Testis (tissue), 3 donors: ENCODE measurements around the gene CRAT. TPM values are rescaled to one million over a fixed set of nuclear protein-coding genes. Genes with fewer than 3 reads are reported as not detected.

Experiments used
- DNase-seq: peaks from one replicate; pipeline ENCODE4 v3.0.0-alpha.2; 2019
- H3K27ac ChIP-seq, 2 donors: fragments of 200-600 bp; sonication (generic); one replicate each; pipeline ENCODE4 v1.5.1; 2019
- H3K27me3 ChIP-seq: fragments of 200-600 bp; sonication (generic); one replicate; pipeline ENCODE4 v1.5.1; 2019
- H3K36me3 ChIP-seq: fragments of 200-600 bp; sonication (generic); one replicate; pipeline ENCODE4 v1.5.1; 2017; ENCODE audit warnings: low read depth; ENCODE audit errors: missing control alignments
- H3K4me1 ChIP-seq: fragments of 200-600 bp; sonication (generic); one replicate; pipeline ENCODE4 v1.5.1; 2019
- H3K4me3 ChIP-seq, 2 donors: fragments of 200-600 bp; sonication (generic); one replicate each; pipeline ENCODE4 v1.5.1; 2017 to 2019
- H3K9me3 ChIP-seq: fragments of 200-600 bp; sonication (generic); one replicate; pipeline ENCODE4 v1.5.1; 2017
- POLR2A ChIP-seq: fragments of 450-650 bp; IDR thresholded peaks from one replicate; pipeline ENCODE4 v1.6.1; 2017; ENCODE audit warnings: antibody characterized with exemption, mild to moderate bottlenecking, moderate library complexity
- WGBS, 2 donors: methylation state at CpG; one replicate each; pipeline ENCODE4 v1.1.5; 2018; 5-methylcytosine and 5-hydroxymethylcytosine counted together
- intact Hi-C: fragments of 100-400 bp; cut with DNase I; formaldehyde crosslinking; loops from one replicate; pipeline ENCODE4 v1.15.1; 2023; ENCODE audit warnings: low total_unique reads
- polyA plus RNA-seq: library from polyadenylated mRNA; stranded (reverse); fragments of 350-450 nt; fragmentation: Illumina TruSeq; extraction: RNeasy Lipid Tissue Mini Kit (QIAGEN cat#74804); gene quantifications from one replicate; pipeline ENCODE4 v1.2.3, GENCODE V29; 2014; ENCODE audit warnings: low read depth, low replicate concordance; ENCODE audit not compliant: insufficient read depth
- total RNA-seq, 2 donors: library from RNA; depleted of rRNA; stranded (reverse); fragments of >200 nt; gene quantifications; one replicate each; pipeline ENCODE4 v1.2.3, GENCODE V29; 2016
- TF ChIP-seq, protein P1 (sequence below), 3 experiments: fragments of 450-650 bp in 2 of 3; fragments of 200-600 bp in 1 of 3; sonication (generic) in 1 of 3; IDR thresholded peaks; one replicate each; pipeline ENCODE4 v1.5.1; 2016 to 2019; ENCODE audit warnings: antibody characterized with exemption in 3 of 3, mild to moderate bottlenecking in 2 of 3, moderate library complexity in 1 of 3

CRAT gene
- total and polyA plus RNA-seq, 3 donors from 2014 or later, result 188 to 451 (median 272) TPM

DNA sequence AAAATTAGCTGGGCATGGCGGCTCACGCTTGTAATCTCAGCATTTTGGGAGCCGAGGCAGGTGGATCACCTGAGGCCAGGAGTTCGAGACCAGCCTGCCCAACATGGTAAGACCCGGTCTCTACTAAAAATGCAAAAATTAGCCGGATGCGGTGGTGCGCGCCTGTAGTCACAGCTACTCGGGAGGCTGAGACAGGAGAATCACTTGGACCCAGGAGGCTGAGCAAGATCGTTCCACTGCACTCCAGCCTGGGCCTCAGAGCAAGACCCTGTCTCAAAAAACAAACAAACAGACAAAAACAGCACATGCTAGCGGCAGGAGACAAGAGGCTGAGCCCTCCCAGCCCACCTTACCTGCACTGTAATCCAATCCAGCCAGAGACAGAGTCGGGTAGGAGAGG, 30.8 kb downstream of the CRAT start:
- no peaks in the 10 kb centered on the region for H3K36me3 ChIP-seq
- no peaks in the 10 kb centered on the region for H3K27me3 ChIP-seq
- H3K27ac ChIP-seq, result no peak overlapping the region
- intact Hi-C loops, result no loop called here
- peak overlapping the region in 1 of 2 donors; percentile 86 for H3K4me3 ChIP-seq
- WGBS, 2 donors, result 59 to 79% methylated on average over 13 of the region's 13 CpGs
- TF ChIP-seq POLR2A, result no peak
- TF ChIP-seq, protein P1, sequence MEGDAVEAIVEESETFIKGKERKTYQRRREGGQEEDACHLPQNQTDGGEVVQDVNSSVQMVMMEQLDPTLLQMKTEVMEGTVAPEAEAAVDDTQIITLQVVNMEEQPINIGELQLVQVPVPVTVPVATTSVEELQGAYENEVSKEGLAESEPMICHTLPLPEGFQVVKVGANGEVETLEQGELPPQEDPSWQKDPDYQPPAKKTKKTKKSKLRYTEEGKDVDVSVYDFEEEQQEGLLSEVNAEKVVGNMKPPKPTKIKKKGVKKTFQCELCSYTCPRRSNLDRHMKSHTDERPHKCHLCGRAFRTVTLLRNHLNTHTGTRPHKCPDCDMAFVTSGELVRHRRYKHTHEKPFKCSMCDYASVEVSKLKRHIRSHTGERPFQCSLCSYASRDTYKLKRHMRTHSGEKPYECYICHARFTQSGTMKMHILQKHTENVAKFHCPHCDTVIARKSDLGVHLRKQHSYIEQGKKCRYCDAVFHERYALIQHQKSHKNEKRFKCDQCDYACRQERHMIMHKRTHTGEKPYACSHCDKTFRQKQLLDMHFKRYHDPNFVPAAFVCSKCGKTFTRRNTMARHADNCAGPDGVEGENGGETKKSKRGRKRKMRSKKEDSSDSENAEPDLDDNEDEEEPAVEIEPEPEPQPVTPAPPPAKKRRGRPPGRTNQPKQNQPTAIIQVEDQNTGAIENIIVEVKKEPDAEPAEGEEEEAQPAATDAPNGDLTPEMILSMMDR (IDR thresholded peaks at IDR 0.05), result no peak
- H3K9me3 ChIP-seq, result no peaks in the 10 kb centered on the region
- no peak for DNase-seq
- peaks cover 12% of the 10 kb centered on the region for H3K4me1 ChIP-seq

DNA sequence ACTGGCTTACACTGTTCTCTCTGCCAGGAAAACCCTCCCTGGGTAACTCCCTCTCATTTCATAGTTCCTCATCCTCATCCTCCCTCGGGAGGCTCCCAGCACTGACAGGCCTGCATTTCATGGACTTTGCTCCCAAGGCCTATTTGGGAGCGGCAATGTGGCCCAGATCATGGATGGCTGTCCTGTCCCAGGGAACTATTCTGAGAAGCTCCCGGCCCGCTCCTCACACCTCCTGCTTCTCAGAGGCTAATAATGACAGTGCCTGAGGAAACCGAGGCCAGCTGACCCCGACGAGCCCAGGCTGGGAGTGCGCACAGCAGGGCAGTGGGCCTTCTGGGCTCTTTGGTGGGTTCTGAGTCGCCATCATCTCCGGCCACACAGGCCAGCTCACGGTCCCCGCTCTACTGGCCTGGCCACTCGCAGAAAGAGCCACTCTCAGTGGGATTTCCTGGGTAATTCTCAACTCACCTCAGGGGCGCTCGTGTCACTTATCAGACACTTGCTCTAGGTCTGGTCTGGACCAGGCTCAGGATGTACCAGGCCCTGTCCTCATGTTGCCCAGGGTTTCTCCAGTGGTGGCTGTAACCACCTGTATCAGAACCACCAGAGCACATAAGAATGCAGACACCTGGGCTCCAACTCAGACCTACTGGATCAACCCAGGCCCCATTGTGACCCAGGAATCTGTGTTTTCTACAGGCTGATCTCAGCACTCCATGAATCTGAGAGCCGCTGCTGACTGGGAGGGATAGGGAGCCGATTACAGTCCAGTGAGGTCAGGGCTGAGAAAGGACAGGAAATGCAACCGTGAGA, 31.7 kb downstream of the CRAT start:
- no peak overlapping the region for H3K27ac ChIP-seq
- WGBS, 2 donors, result 82 to 87% methylated on average over 8 to 18 of the region's 18 CpGs
- H3K36me3 ChIP-seq, result no peaks in the 10 kb centered on the region
- no peak for TF ChIP-seq POLR2A
- TF ChIP-seq, protein P1 (IDR thresholded peaks at IDR 0.05), result no peak
- intact Hi-C loops, result no loop called here
- no peak overlapping the region for H3K4me3 ChIP-seq
- H3K9me3 ChIP-seq, result no peaks in the 10 kb centered on the region
- DNase-seq, result no peak
- no peaks in the 10 kb centered on the region for H3K27me3 ChIP-seq
- peaks cover 12% of the 10 kb centered on the region for H3K4me1 ChIP-seq

DNA sequence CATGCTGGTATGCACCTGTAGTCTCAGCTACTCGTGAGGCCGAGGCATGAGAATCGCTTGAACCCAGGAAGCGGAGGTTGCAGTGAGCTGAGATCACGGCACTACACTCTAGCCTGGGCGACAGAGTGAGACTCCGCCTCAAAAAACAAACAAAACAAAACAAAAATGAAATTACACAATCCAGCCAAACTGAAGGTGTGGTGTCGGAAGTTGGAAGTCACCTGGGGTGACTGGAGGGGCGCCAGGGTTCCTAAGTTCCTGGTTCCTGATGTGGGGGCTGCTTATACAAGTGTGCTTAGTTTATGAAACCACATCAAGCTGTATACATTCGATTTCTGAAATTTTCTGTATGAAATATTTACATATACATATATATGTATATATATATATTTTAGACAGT, 33.4 kb downstream of the CRAT start:
- no peak overlapping the region for H3K4me3 ChIP-seq
- no peaks in the 10 kb centered on the region for H3K27me3 ChIP-seq
- H3K36me3 ChIP-seq, result no peaks in the 10 kb centered on the region
- 89 to 94% methylated on average over 10 of the region's 10 CpGs for WGBS, 2 donors
- H3K27ac ChIP-seq, result no peak overlapping the region
- no peaks in the 10 kb centered on the region for H3K9me3 ChIP-seq
- TF ChIP-seq, protein P1 (IDR thresholded peaks at IDR 0.05), result no peak
- TF ChIP-seq POLR2A, result no peak
- intact Hi-C loops, result no loop called here
- peaks cover 12% of the 10 kb centered on the region for H3K4me1 ChIP-seq
- no peak for DNase-seq

GRCh38 chr9:129076640-129077037, 34.0 kb downstream of the CRAT start:
- Histone ChIP-seq H3K4me3 (no peak overlapping the region), H3K9me3 (no peaks in the 10 kb centered on the region), H3K27ac (no peak overlapping the region), H3K4me1 (peaks cover 7% of the 10 kb centered on the region), H3K36me3 (no peaks in the 10 kb centered on the region), H3K27me3 (no peaks in the 10 kb centered on the region)
- intact Hi-C loops, result no loop called here
- DNase-seq, result no peak
- 88 to 89% methylated on average over 9 to 11 of the region's 11 CpGs for WGBS, 2 donors
- TF ChIP-seq, protein P1 (IDR thresholded peaks at IDR 0.05), result no peak
- no peak for TF ChIP-seq POLR2A
